Measurements from ENCODE around the gene PPP1CA.

The PPP1CA gene

DNA sequence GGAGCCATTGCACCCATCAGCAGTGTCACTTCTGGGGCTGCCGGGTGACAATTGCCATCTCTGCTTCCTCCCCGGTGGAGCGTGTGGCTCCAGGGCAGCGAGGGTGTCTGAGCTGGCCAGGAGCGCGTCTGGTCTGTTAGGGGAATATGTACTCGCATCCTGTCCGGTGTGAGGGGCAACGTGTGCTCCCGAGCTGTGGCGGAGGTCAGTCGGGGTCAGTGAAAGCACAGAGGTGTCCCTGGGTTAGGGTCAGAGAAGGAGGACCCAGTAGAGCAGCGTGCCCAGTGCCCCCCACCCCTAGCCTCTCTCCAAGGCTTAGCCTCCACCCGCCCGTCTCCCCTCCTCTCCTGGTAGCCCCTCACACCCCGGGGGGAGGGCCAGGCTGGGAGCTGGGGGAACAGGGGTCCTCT lies 29.7 kb downstream of the PPP1CA start:
- peaks cover 5 to 32% of the 10 kb centered on the region in 2 donors for H3K36me3 Mint-ChIP-seq
- DNase-seq (no peak), ATAC-seq (replicated peaks) (peak; percentile 4 to 11)
- H3K4me1 Mint-ChIP-seq, result peaks cover 56 to 70% of the 10 kb centered on the region in 2 donors
- no peaks in the 10 kb centered on the region for H3K27me3 Mint-ChIP-seq
- peak overlapping the region; percentile 95 for H3K27ac Mint-ChIP-seq
- H3K9me3 Mint-ChIP-seq, result no peaks in the 10 kb centered on the region
- peak overlapping the region; percentile 85 to 92 for H3K4me3 Mint-ChIP-seq

DNA sequence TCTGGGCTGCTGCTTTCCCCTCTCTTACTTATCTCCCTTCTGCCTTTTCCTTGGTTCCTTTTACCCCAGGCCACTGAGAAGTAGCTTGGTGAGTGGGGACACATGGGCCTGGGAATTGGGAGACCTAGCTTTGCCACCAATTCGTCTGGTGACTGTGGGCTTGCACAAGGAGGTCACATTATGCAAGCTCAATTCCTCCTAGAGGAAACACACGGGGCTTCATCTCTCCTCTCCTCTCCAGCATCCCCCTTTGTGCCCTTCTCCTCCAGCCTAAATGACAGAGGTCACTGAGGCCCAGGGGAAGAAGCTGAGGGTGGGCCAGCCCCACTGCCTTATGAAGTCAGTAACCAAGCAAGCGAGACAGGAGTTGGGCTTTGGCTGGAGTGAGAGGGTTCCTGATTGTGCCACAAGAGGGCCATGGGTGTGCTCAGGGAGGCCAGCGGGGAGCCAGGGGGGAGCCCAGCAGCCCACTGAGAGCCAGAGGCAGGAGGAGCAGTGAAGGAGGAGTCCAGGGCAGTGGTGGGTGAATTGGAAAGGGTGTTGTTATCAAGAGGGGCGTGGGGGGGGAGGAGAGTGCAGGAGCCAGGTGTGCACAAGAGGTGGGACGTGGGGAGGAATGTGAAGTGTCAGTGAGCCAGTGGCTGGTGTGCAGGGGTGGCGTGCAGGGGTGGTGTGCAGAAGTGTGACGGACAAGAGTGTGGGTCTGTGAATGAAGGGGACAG lies 30.3 kb downstream of the PPP1CA start:
- Mint-ChIP-seq H3K27ac (peak overlapping the region; percentile 95), H3K9me3 (no peaks in the 10 kb centered on the region), H3K4me3 (peak overlapping the region; percentile 85 to 92), H3K4me1 (peaks cover 60 to 73% of the 10 kb centered on the region in 2 donors), H3K36me3 (peaks cover 6 to 34% of the 10 kb centered on the region in 2 donors), H3K27me3 (no peaks in the 10 kb centered on the region)
- ATAC-seq (replicated peaks), result peak; percentile 41
- DNase-seq, result no peak

DNA sequence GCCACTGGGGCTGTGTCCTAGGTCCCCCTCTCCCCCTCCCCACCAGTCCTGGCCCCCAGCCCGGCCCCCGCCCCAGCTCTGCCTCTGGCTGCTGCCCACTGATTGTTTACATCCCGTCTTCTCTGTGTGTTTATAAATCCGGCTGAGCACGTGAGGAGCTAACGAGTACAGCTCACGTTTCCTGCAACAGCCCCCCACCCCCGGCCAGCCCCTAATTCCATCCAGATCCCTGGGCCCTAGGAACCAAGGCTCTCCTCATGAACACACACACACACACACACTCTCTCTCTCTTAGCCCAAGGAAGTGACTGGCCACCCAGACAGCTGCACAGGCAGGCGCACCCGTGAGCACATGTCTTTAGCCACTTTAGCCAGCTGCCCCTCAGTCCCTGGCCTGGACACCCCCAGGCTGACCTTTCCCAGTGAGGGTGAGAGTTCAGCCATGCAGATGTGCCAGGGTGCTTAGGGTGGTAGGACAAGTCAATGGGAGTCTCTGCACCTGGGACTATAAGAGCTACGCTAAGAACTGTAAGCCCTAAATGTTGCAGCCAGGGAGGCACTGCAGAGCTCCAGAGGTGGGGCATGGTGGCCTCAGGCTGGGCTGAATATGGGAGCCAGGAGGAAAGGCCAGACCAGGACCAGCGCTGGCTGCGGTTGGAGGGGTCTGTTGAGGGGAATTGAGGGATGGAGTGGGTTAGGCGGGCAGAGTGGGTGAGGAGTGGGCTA lies 31.1 kb downstream of the PPP1CA start:
- H3K4me1 Mint-ChIP-seq, result peaks cover 68 to 81% of the 10 kb centered on the region in 2 donors
- peaks cover 14 to 42% of the 10 kb centered on the region in 2 donors for H3K36me3 Mint-ChIP-seq
- peak overlapping the region; percentile 65 to 92 for H3K4me3 Mint-ChIP-seq
- no peaks in the 10 kb centered on the region for H3K27me3 Mint-ChIP-seq
- ATAC-seq (replicated peaks) (no peak), DNase-seq (no peak)
- no peaks in the 10 kb centered on the region for H3K9me3 Mint-ChIP-seq
- peak overlapping the region; percentile 68 for H3K27ac Mint-ChIP-seq

GRCh38 chr11:67369801-67370284 lies 31.8 kb downstream of the PPP1CA start:
- H3K4me1 Mint-ChIP-seq, result peaks cover 72 to 87% of the 10 kb centered on the region in 2 donors
- no peaks in the 10 kb centered on the region for H3K9me3 Mint-ChIP-seq
- no peak for DNase-seq
- H3K27me3 Mint-ChIP-seq, result no peaks in the 10 kb centered on the region
- H3K4me3 Mint-ChIP-seq, result peak overlapping the region; percentile 11 to 18
- ATAC-seq (replicated peaks), result no peak
- no peak overlapping the region for H3K27ac Mint-ChIP-seq
- H3K36me3 Mint-ChIP-seq, result peaks cover 20 to 49% of the 10 kb centered on the region in 2 donors

- Mint-ChIP-seq H3K9me3 (no peaks in the 10 kb centered on the region), H3K27ac (peak overlapping the region; percentile 68), H3K36me3 (peaks cover 25 to 54% of the 10 kb centered on the region in 2 donors), H3K27me3 (no peaks in the 10 kb centered on the region), H3K4me3 (peak overlapping the region; percentile 11 to 49), H3K4me1 (peaks cover 71 to 87% of the 10 kb centered on the region in 2 donors)
- DNase-seq (no peak), ATAC-seq (replicated peaks) (no peak)
These were observed 32.4 kb downstream of the PPP1CA start for GRCh38 chr11:67369275-67369674.

GRCh38 chr11:67368621-67369020 lies 33.0 kb downstream of the PPP1CA start:
- Mint-ChIP-seq H3K27ac (peak overlapping the region; percentile 27), H3K27me3 (no peaks in the 10 kb centered on the region), H3K4me1 (peaks cover 71 to 87% of the 10 kb centered on the region in 2 donors), H3K4me3 (peak overlapping the region; percentile 18 to 39), H3K9me3 (no peaks in the 10 kb centered on the region), H3K36me3 (peaks cover 25 to 58% of the 10 kb centered on the region in 2 donors)
- DNase-seq, result no peak
- ATAC-seq (replicated peaks), result peak; percentile 41 to 55

DNA sequence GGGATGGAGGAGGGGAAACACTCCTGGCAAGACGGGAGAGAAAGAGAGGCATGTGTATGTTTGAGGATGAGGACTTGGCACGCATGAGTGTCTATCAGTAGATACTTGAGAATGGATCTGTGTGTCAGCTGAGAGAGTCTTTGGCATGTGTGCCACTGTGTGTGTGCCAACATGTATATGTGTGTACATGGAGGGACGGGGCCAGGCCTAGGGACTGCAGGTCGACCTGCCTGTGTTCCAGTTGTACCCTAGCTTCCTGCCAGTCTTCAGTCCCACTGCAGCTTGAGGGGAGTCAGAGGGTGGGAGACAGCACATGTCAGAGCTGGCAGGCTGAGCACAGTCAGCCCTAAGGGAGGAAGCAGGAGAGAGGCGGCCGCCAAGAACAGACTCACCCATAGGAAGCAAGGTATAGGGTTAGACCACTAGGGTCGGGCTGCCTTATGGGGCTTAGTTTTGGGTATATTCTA lies 33.9 kb downstream of the PPP1CA start:
- Mint-ChIP-seq H3K4me1 (peaks cover 73 to 91% of the 10 kb centered on the region in 2 donors), H3K4me3 (peak overlapping the region; percentile 18 to 39), H3K27me3 (no peaks in the 10 kb centered on the region), H3K27ac (peak overlapping the region; percentile 27), H3K36me3 (peaks cover 28 to 60% of the 10 kb centered on the region in 2 donors), H3K9me3 (no peaks in the 10 kb centered on the region)
- DNase-seq (no peak), ATAC-seq (replicated peaks) (no peak)

DNA sequence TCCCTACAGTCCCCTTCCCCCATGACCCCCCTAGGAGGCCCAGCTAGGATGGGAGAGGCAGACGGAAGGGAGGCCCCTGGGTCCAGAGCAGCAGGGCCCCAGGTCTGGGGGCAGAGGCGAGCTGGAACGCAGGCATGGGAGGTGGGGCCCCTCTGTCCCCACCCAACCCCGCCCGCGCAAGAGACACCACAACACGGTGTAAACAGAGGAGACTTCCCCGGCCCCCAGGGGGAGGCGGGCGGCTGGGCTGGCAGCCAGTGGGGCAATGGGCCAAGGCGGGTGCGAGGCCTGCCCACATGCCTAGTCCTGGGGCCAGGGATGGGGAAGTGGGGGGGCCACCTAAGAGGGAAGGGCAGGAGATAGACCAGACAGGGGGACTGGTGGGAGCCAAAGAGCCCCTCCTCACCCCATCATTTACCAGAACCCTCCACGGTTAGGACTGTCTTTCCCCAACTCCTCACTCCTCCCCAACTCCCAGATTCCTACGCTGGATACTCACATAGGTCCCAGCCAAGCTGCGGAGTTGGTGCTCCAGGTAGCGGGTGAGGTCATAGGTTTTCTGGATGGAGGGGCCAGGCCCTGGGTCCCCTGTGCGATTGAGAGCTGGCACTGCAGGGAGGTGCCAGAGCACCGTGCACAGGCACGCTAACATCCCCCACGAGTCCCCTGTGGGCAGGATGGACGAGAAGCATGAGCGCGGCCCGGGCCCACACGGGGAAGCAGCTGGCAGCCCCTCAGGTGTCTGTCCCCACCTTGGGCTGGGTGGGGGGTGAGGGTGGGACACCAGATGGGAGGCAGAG lies 34.5 kb downstream of the PPP1CA start:
- H3K4me1 Mint-ChIP-seq, result peaks cover 79 to 97% of the 10 kb centered on the region in 2 donors
- H3K4me3 Mint-ChIP-seq, result peak overlapping the region; percentile 18 to 39
- H3K9me3 Mint-ChIP-seq, result no peaks in the 10 kb centered on the region
- no peaks in the 10 kb centered on the region for H3K27me3 Mint-ChIP-seq
- DNase-seq (no peak), ATAC-seq (replicated peaks) (peak in 1 of 2 donors; percentile 29)
- peaks cover 34 to 66% of the 10 kb centered on the region in 2 donors for H3K36me3 Mint-ChIP-seq
- H3K27ac Mint-ChIP-seq, result peak overlapping the region; percentile 43

DNA sequence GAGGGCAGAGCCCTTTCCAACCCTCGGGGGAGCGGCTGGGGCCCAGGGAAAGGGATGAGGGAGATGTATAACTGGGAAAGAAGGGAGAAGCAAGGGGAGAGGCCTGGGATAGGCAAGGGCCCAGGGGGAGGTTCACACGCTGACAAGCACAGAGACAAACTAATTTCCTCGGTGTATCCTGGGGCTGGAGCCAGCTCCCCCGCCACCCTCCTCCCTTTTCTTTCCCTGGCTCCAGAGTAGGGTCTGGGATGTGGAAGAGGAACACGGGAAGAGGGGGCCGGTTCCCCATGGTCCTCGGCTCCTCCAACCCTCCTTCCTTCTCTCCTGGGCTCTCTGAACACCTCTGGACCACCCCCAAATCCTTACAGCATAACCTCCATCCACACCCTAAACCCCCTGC lies 35.1 kb downstream of the PPP1CA start:
- no peak for DNase-seq
- Mint-ChIP-seq H3K4me1 (peaks cover 79 to 98% of the 10 kb centered on the region in 2 donors), H3K9me3 (no peaks in the 10 kb centered on the region)

DNA sequence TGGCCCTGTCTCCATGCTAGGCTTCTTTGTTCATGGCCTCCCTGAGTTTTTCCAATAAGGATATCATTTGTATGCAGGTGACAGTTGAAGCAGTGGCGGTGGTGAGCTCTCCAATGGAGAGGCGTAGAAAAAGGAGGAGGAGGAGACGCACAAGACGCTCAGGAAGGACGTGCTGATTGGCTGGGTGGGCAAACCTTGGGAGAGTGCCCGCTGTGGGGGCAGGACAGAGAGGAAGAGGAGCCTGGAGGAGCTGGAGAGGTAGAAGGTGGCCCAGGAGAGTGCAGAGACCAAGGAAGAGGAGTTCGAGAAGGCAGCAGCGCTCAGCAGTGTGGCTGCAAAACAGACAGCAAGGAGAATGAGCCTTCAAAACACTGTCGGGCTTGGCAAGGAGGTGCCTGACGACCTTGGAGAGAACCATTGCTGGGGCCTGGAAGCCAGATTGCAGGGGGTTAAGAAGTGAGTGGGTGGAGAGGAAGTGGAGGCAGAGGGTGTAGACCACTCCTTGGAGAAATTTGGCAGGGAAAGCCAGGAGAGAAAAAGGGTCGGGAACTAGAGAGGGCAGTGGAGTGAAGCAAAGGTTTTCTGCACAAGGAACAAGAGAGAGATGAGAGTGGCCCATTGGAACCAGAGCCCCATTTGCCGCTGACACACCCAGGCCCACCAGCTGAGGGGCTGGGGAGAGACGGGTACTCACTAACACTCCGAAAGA lies 35.8 kb downstream of the PPP1CA start:
- Mint-ChIP-seq H3K36me3 (peaks cover 33 to 61% of the 10 kb centered on the region in 2 donors), H3K4me1 (peaks cover 73 to 96% of the 10 kb centered on the region in 2 donors), H3K4me3 (peak overlapping the region; percentile 9 to 56), H3K27ac (peak overlapping the region; percentile 85), H3K27me3 (no peaks in the 10 kb centered on the region), H3K9me3 (no peaks in the 10 kb centered on the region)
- no peak for ATAC-seq (replicated peaks)
- DNase-seq, result no peak

More for the DNA sequence above, 35.1 kb downstream of the PPP1CA start:
- ATAC-seq (replicated peaks), result no peak
- peaks cover 34 to 62% of the 10 kb centered on the region in 2 donors for H3K36me3 Mint-ChIP-seq
- peak overlapping the region; percentile 9 to 56 for H3K4me3 Mint-ChIP-seq
- no peaks in the 10 kb centered on the region for H3K27me3 Mint-ChIP-seq
- H3K27ac Mint-ChIP-seq, result peak overlapping the region; percentile 85

DNA sequence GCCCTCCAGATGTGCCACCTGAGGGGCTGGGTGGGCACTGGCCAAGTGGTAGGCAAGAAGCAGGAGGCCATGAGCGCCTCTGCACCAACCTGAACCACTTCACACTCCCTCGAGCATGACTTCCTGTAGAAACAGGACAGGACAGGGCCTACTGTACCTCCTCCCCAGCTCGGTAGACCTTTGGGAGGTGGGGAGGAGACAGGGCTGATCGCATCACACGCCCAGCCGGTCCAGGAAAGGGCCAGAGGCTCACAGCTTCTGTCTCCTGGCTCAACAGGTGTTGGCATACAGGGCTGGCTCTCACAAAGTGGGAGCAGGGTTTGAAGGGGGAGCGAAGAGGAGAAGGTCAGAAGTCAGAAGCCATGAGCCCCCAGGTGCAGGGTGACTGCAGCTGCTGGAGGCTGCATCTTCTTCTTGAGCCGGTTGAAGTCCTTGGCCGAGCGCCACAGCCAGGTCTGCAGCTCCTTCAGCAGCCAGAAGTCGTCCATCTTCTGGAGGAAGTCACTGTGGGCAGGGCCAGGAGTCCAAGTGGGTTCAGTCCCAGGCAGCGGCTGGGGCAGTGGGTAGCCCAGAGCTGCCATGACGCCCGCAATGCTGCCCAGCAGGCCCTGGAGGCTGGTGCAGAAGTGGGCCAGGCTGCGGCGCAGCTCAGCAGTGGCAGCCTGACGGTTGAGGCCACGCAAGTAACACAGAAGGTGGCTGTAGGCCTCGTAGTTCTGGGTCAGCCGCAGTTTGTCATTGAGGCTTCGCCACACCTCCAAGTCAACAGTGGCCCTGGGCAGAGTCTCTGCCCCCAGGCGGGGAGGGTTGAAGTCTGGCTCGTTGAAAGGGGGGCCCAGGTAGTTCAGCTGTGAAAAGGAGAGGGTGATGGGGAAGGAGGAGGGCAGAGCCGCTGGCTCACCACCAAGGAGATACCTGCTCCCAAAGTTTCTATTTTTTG lies 36.6 kb downstream of the PPP1CA start:
- peaks cover 66 to 87% of the 10 kb centered on the region in 2 donors for H3K4me1 Mint-ChIP-seq
- peak overlapping the region; percentile 95 for H3K27ac Mint-ChIP-seq
- H3K36me3 Mint-ChIP-seq, result peaks cover 33 to 57% of the 10 kb centered on the region in 2 donors
- no peaks in the 10 kb centered on the region for H3K9me3 Mint-ChIP-seq
- H3K27me3 Mint-ChIP-seq, result no peaks in the 10 kb centered on the region
- ATAC-seq (replicated peaks) (peak; percentile 13 to 33), DNase-seq (no peak)
- H3K4me3 Mint-ChIP-seq, result peak overlapping the region; percentile 46 to 59

- Mint-ChIP-seq H3K27ac (peak overlapping the region; percentile 95), H3K27me3 (no peaks in the 10 kb centered on the region), H3K4me1 (peaks cover 58 to 80% of the 10 kb centered on the region in 2 donors), H3K9me3 (no peaks in the 10 kb centered on the region), H3K4me3 (no peak overlapping the region), H3K36me3 (peaks cover 33 to 54% of the 10 kb centered on the region in 2 donors)
- ATAC-seq (replicated peaks) (no peak), DNase-seq (no peak)
These were observed 37.5 kb downstream of the PPP1CA start for GRCh38 chr11:67364169-67364568.
